ENCODE results near the gene DPF1. TPM values are rescaled to one million over a fixed set of nuclear protein-coding genes. Genes with fewer than 3 reads are reported as not detected.

The DPF1 gene
- total and polyA plus RNA-seq, 2 donors (not counting 1 experiment from before 2014, with no cell fraction given): 0.50 to 1.6 TPM

DNA sequence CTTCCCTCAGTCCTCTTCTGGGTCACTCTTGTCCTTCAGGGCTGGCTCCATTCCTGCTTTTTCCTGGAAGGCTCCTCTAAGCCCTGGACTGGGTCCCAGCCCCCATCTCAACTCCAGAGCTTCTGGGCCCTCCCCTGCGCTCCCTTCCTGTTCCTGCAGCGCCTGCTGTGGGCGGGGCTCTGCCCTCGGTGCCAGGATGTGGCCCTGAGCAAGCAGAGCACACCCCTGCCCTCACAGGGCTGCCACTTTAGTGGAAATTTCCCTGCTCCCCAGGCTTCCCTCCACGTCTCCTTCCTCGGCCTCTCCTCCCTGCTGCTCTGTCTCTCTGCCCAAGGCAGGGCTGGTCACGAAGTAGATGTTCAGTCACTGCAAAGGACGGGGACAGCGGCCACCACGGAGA lies 28.8 kb downstream of the DPF1 start:
- Histone ChIP-seq H3K79me2 (ENCODE audit: control insufficient read depth, insufficient read depth, low read length) (no peaks in the 10 kb centered on the region), H3K9me3 (ENCODE audit: control insufficient read depth, insufficient read depth, low read depth, low read length) (no peaks in the 10 kb centered on the region), H2AFZ (ENCODE audit: low read length) (no peak overlapping the region), H3K4me2 (ENCODE audit: extremely low read depth, insufficient read depth, low read length) (no peak overlapping the region), H3K9ac (ENCODE audit: insufficient read depth, low read length) (no peak overlapping the region), H3K27ac (ENCODE audit: insufficient read depth, low read length) (no peak overlapping the region), H3K36me3 (ENCODE audit: control insufficient read depth, insufficient read depth, low read length) (peaks cover 4% of the 10 kb centered on the region), H3K4me3 (replicated peaks in 1 of 4; ENCODE audit: control extremely low read depth in 1 of 4, insufficient read depth in 1 of 4, low read depth in 3 of 4, low read length in 4 of 4) (no peak overlapping the region), H3K4me1 (ENCODE audit: control insufficient read depth, extremely low read depth, insufficient read depth, low read length) (no peaks in the 10 kb centered on the region), H4K20me1 (ENCODE audit: control insufficient read depth, extremely low read depth, insufficient read depth, low read length) (no peaks in the 10 kb centered on the region), H3K27me3 (ENCODE audit: control insufficient read depth, insufficient read depth, low read length) (no peaks in the 10 kb centered on the region)
- TF ChIP-seq, protein P1, sequence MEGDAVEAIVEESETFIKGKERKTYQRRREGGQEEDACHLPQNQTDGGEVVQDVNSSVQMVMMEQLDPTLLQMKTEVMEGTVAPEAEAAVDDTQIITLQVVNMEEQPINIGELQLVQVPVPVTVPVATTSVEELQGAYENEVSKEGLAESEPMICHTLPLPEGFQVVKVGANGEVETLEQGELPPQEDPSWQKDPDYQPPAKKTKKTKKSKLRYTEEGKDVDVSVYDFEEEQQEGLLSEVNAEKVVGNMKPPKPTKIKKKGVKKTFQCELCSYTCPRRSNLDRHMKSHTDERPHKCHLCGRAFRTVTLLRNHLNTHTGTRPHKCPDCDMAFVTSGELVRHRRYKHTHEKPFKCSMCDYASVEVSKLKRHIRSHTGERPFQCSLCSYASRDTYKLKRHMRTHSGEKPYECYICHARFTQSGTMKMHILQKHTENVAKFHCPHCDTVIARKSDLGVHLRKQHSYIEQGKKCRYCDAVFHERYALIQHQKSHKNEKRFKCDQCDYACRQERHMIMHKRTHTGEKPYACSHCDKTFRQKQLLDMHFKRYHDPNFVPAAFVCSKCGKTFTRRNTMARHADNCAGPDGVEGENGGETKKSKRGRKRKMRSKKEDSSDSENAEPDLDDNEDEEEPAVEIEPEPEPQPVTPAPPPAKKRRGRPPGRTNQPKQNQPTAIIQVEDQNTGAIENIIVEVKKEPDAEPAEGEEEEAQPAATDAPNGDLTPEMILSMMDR (conservative IDR thresholded peaks at IDR 0.05 in 1 of 2, IDR thresholded peaks at IDR 0.05 in 1 of 2; ENCODE audit: low read depth in 1 of 2, low read length in 2 of 2): no peak
- no peak for TF ChIP-seq EZH2 (IDR thresholded peaks at IDR 0.05; ENCODE audit: low read length, missing control alignments)
- DNase-seq (ENCODE audit: low read depth in 2 of 2): no peak

- H3K4me1 ChIP-seq (ENCODE audit: control insufficient read depth, extremely low read depth, insufficient read depth, low read length): no peaks in the 10 kb centered on the region
- no peak for DNase-seq (ENCODE audit: low read depth in 2 of 2)
- no peak for TF ChIP-seq EZH2 (IDR thresholded peaks at IDR 0.05; ENCODE audit: low read length, missing control alignments)
- TF ChIP-seq, protein P1 (conservative IDR thresholded peaks at IDR 0.05 in 1 of 2, IDR thresholded peaks at IDR 0.05 in 1 of 2; ENCODE audit: low read depth in 1 of 2, low read length in 2 of 2): no peak
Observed at GRCh38 chr19:38194061-38194701, 29.8 kb downstream of the DPF1 start.

DNA sequence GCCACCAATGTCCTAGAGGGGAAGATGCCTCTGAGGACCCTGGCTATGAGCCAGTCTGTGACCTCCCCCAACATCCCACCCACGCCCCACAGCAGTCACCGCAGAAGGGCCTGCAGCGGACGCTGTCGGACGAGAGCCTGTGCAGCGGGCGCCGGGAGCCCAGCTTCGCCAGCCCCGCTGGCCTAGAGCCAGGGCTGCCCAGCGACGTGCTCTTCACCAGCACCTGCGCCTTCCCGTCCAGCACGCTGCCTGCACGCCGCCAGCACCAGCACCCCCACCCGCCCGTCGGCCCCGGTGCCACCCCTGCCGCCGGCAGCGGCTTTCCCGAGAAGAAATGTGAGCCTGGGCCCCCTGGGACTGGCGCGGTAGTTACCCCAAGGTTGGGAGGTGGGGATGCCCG lies 30.6 kb downstream of the DPF1 start:
- no peak for DNase-seq (ENCODE audit: low read depth in 2 of 2)
- Histone ChIP-seq H3K9ac (ENCODE audit: insufficient read depth, low read length) (no peak overlapping the region), H3K79me2 (ENCODE audit: control insufficient read depth, insufficient read depth, low read length) (no peaks in the 10 kb centered on the region), H3K27ac (ENCODE audit: insufficient read depth, low read length) (no peak overlapping the region), H3K4me3 (replicated peaks in 1 of 4; ENCODE audit: control extremely low read depth in 1 of 4, insufficient read depth in 1 of 4, low read depth in 3 of 4, low read length in 4 of 4) (no peak overlapping the region), H3K9me3 (ENCODE audit: control insufficient read depth, insufficient read depth, low read depth, low read length) (no peaks in the 10 kb centered on the region), H3K27me3 (ENCODE audit: control insufficient read depth, insufficient read depth, low read length) (no peaks in the 10 kb centered on the region), H3K4me2 (ENCODE audit: extremely low read depth, insufficient read depth, low read length) (no peak overlapping the region), H2AFZ (ENCODE audit: low read length) (no peak overlapping the region), H3K4me1 (ENCODE audit: control insufficient read depth, extremely low read depth, insufficient read depth, low read length) (no peaks in the 10 kb centered on the region), H4K20me1 (ENCODE audit: control insufficient read depth, extremely low read depth, insufficient read depth, low read length) (no peaks in the 10 kb centered on the region), H3K36me3 (ENCODE audit: control insufficient read depth, insufficient read depth, low read length) (peaks cover 1% of the 10 kb centered on the region)
- no peak for TF ChIP-seq EZH2 (IDR thresholded peaks at IDR 0.05; ENCODE audit: low read length, missing control alignments)
- TF ChIP-seq, protein P1 (conservative IDR thresholded peaks at IDR 0.05 in 1 of 2, IDR thresholded peaks at IDR 0.05 in 1 of 2; ENCODE audit: low read depth in 1 of 2, low read length in 2 of 2): no peak

More at GRCh38 chr19:38194061-38194701, 29.8 kb downstream of the DPF1 start:
- Histone ChIP-seq H3K9ac (ENCODE audit: insufficient read depth, low read length) (no peak overlapping the region), H4K20me1 (ENCODE audit: control insufficient read depth, extremely low read depth, insufficient read depth, low read length) (no peaks in the 10 kb centered on the region), H3K36me3 (ENCODE audit: control insufficient read depth, insufficient read depth, low read length) (peaks cover 4% of the 10 kb centered on the region), H3K79me2 (ENCODE audit: control insufficient read depth, insufficient read depth, low read length) (no peaks in the 10 kb centered on the region), H3K4me2 (ENCODE audit: extremely low read depth, insufficient read depth, low read length) (no peak overlapping the region), H2AFZ (ENCODE audit: low read length) (no peak overlapping the region), H3K4me3 (replicated peaks in 1 of 4; ENCODE audit: control extremely low read depth in 1 of 4, insufficient read depth in 1 of 4, low read depth in 3 of 4, low read length in 4 of 4) (no peak overlapping the region), H3K27ac (ENCODE audit: insufficient read depth, low read length) (no peak overlapping the region), H3K9me3 (ENCODE audit: control insufficient read depth, insufficient read depth, low read depth, low read length) (no peaks in the 10 kb centered on the region), H3K27me3 (ENCODE audit: control insufficient read depth, insufficient read depth, low read length) (no peaks in the 10 kb centered on the region)
